HFFc6 (cell line): Measurements from ENCODE around the gene CDK6. TPM values are rescaled to one million over a fixed set of nuclear protein-coding genes. Genes with fewer than 3 reads are reported as not detected.

Source experiments
- DNase-seq: peaks from one replicate; pipeline ENCODE4 v3.0.0-alpha.2; 2018
- H3K27ac Mint-ChIP-seq: 2 replicates; pipeline ENCODE4 v1.8.0; 2020; ENCODE audit warnings: mild to moderate bottlenecking, mixed read lengths
- H3K27me3 Mint-ChIP-seq: 2 replicates; pipeline ENCODE4 v1.8.0; 2021; ENCODE audit warnings: mild to moderate bottlenecking, moderate library complexity, mixed read lengths; ENCODE audit not compliant: insufficient read depth
- H3K36me3 Mint-ChIP-seq: 2 replicates; pipeline ENCODE4 v1.8.0; 2021; ENCODE audit warnings: low read depth, mixed read lengths
- H3K4me1 Mint-ChIP-seq: 2 replicates; pipeline ENCODE4 v1.8.0; 2020; ENCODE audit warnings: low read depth, mixed read lengths
- H3K4me3 Mint-ChIP-seq: 2 replicates; pipeline ENCODE4 v1.8.0; 2020; ENCODE audit warnings: mild to moderate bottlenecking, moderate library complexity, mixed read lengths
- H3K9me3 Mint-ChIP-seq: 2 replicates; pipeline ENCODE4 v1.8.0; 2020; ENCODE audit warnings: mild to moderate bottlenecking, mixed read lengths
- total RNA-seq, 6 experiments: library from RNA; stranded (reverse); fragmentation: NEBNext Ultra II Directional; extraction: Animal tissue kit (Norgen Biotek cat#: 25700); gene quantifications; 2 replicates in 1 of 6; 3 replicates in 5 of 6; pipeline ENCODE4 v1.2.3, GENCODE V29; 2021
- TF ChIP-seq, protein P1 (sequence below): fragments of 200-600 bp; sonication (generic); IDR thresholded peaks from 2 replicates; pipeline ENCODE4 v1.5.0; 2021; ENCODE audit warnings: antibody characterized with exemption, mild to moderate bottlenecking

Gene CDK6
- total RNA-seq, 6 experiments from 2014 or later: 54.5 to 90.0 (median 58.9) TPM

- Mint-ChIP-seq H3K4me1 (peaks cover 97% of the 10 kb centered on the region), H3K27ac (peak overlapping the region; percentile 80), H3K36me3 (peaks cover 43% of the 10 kb centered on the region), H3K27me3 (no peaks in the 10 kb centered on the region; the same call in 1 of the 2 replicates), H3K4me3 (peak overlapping the region; percentile 66), H3K9me3 (no peaks in the 10 kb centered on the region)
- peak; percentile 66 for DNase-seq
- TF ChIP-seq, protein P1, sequence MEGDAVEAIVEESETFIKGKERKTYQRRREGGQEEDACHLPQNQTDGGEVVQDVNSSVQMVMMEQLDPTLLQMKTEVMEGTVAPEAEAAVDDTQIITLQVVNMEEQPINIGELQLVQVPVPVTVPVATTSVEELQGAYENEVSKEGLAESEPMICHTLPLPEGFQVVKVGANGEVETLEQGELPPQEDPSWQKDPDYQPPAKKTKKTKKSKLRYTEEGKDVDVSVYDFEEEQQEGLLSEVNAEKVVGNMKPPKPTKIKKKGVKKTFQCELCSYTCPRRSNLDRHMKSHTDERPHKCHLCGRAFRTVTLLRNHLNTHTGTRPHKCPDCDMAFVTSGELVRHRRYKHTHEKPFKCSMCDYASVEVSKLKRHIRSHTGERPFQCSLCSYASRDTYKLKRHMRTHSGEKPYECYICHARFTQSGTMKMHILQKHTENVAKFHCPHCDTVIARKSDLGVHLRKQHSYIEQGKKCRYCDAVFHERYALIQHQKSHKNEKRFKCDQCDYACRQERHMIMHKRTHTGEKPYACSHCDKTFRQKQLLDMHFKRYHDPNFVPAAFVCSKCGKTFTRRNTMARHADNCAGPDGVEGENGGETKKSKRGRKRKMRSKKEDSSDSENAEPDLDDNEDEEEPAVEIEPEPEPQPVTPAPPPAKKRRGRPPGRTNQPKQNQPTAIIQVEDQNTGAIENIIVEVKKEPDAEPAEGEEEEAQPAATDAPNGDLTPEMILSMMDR: no peak
Measured at GRCh38 chr7:92730808-92731207, 105.6 kb downstream of the CDK6 start.

DNA sequence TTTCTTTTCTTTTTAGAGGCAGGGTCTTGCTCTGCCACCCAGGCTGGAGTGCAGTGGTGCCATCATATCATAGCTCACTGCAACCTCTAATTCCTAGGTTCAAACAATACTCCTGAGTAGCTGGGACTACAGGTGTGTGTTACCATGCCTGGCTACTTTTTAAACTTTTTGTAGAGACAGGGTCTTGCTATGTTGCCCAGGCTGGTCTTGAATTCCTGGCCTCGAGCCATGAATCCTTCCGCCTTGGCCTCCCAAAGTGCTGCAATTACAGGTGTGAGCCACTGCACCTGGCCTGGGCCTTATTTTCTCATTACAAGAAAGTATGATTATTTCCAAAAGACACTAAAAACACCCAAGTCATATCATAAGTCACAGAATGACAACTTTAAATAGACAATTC, 106.6 kb downstream of the CDK6 start:
- H3K4me1 Mint-ChIP-seq: peaks cover 97% of the 10 kb centered on the region
- H3K4me3 Mint-ChIP-seq: no peak overlapping the region
- DNase-seq: no peak
- H3K9me3 Mint-ChIP-seq: no peaks in the 10 kb centered on the region
- no peaks in the 10 kb centered on the region; the same call in 1 of the 2 replicates for H3K27me3 Mint-ChIP-seq
- H3K27ac Mint-ChIP-seq: peak overlapping the region; percentile 80
- H3K36me3 Mint-ChIP-seq: peaks cover 43% of the 10 kb centered on the region
- TF ChIP-seq, protein P1: no peak

DNA sequence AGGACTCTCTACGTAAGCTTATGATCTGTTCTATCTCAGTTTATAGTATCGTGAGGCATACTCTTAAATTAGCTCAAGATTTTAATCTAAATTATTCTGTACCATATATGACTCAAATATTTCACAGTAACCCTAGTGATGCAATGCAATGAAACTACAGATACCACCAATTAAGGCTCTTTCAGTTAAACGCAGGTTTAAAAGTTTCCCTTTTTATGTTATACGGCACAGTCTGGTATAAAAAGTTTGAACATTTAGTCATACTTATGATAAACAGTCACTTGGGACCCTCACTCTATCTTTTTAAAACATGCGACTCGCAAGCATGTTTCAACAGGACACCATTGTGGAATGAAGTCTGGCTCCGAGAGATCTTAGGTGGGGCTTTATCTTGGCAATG, 107.2 kb downstream of the CDK6 start:
- TF ChIP-seq, protein P1: no peak
- Mint-ChIP-seq H3K27ac (peak overlapping the region; percentile 80), H3K9me3 (no peaks in the 10 kb centered on the region), H3K4me3 (no peak overlapping the region), H3K27me3 (no peaks in the 10 kb centered on the region), H3K4me1 (peaks cover 97% of the 10 kb centered on the region), H3K36me3 (peaks cover 43% of the 10 kb centered on the region)
- no peak for DNase-seq

DNA sequence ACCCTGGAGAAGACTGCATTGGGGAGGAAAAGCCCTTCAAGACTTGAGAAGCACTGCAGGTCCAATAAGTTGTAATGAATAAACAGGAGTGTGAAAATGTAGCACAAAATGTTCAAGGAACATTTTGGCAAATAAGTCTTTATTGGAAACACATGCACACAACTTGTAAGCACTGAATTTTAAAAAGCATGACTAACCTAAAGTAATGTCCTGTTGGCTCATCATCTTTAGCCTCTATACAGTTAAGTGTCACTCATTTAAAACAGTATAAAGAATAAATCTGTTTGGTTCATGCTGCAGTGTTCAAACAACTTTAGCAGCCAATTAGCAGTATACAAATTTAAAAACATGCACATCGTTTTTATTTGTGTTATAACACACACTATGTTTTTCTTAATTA, 108.6 kb downstream of the CDK6 start:
- peaks cover 100% of the 10 kb centered on the region for H3K4me1 Mint-ChIP-seq
- TF ChIP-seq, protein P1: no peak
- H3K9me3 Mint-ChIP-seq: no peaks in the 10 kb centered on the region
- DNase-seq: peak; percentile 52
- H3K36me3 Mint-ChIP-seq: peaks cover 42% of the 10 kb centered on the region
- H3K27me3 Mint-ChIP-seq: no peaks in the 10 kb centered on the region
- H3K4me3 Mint-ChIP-seq: peak overlapping the region; percentile 47
- peak overlapping the region; percentile 85 for H3K27ac Mint-ChIP-seq

GRCh38 chr7:92725161-92725925, 111.0 kb downstream of the CDK6 start:
- Mint-ChIP-seq H3K4me3 (peak overlapping the region; percentile 72), H3K9me3 (no peaks in the 10 kb centered on the region), H3K27me3 (no peaks in the 10 kb centered on the region), H3K36me3 (peaks cover 48% of the 10 kb centered on the region), H3K27ac (peak overlapping the region; percentile 80), H3K4me1 (peaks cover 97% of the 10 kb centered on the region)
- peak; percentile 28 for DNase-seq
- TF ChIP-seq, protein P1: no peak
